ENCODE results near the gene PAPSS2.

The PAPSS2 gene

GRCh38 chr10:87671139-87671815, 11.6 kb downstream of the PAPSS2 start:
- DNase-seq: no peak

DNA sequence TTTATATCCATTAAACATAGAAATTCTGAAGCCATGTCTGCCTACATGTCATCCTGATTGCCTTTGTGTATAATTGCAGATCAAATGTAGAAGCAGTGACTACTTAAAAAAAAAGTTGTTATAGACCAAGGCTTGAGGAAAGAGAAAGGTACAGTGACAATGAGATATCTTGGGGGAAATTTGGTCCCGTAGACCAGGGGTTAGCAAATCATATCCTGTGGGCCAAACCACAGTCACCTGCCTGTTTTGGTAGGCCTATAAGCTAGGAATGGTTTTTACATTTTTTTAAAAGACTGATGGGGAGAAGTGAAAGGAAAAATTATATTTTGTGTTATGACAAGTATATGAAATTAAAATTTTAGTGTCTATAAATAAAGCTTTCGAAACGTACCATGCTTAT, 12.9 kb downstream of the PAPSS2 start:
- DNase-seq: no peak

GRCh38 chr10:87674943-87675342, 15.3 kb downstream of the PAPSS2 start:
- no peak for DNase-seq

GRCh38 chr10:87675396-87676376, 16.0 kb downstream of the PAPSS2 start:
- no peak for DNase-seq

DNA sequence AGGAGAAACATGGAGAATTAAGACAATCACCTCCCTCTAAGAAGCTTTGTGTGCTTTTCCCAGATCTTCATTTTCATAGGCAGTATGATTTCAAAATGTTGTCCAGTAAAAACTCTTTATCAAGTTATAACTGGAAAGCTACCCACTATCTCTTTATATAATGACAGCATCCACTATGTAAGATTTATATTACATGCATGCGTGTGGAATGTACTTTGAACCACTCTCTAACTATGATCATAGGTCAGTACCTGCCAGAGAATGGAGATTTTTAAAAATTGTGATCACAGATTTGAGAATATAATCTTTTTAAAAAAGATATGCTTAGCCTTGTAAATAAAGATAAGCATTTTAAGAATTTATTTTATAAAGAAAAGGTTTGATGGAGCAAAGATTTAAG, 17.9 kb downstream of the PAPSS2 start:
- no peak for DNase-seq

DNA sequence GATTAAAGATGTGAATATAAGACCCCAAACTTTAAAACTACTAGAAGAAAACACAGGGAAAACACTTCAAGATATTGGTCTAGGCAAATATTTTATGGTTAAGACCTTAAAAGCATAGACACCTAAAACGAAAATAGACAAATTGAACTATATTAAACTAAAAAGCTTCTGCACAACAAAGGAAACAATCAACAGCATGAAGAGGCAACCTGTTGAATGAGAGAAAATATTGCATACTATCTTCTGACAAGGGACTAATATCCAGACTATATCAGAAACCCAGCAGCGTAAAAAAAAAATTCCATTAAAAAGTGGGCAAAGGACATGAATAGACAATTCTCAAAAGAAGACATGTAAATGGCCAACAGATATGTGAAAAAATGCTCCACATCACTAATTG, 18.6 kb downstream of the PAPSS2 start:
- no peak for DNase-seq

GRCh38 chr10:87683356-87683755, 23.7 kb downstream of the PAPSS2 start:
- no peak for DNase-seq

- DNase-seq: no peak
Observed at GRCh38 chr10:87684001-87684638, 24.4 kb downstream of the PAPSS2 start.

DNA sequence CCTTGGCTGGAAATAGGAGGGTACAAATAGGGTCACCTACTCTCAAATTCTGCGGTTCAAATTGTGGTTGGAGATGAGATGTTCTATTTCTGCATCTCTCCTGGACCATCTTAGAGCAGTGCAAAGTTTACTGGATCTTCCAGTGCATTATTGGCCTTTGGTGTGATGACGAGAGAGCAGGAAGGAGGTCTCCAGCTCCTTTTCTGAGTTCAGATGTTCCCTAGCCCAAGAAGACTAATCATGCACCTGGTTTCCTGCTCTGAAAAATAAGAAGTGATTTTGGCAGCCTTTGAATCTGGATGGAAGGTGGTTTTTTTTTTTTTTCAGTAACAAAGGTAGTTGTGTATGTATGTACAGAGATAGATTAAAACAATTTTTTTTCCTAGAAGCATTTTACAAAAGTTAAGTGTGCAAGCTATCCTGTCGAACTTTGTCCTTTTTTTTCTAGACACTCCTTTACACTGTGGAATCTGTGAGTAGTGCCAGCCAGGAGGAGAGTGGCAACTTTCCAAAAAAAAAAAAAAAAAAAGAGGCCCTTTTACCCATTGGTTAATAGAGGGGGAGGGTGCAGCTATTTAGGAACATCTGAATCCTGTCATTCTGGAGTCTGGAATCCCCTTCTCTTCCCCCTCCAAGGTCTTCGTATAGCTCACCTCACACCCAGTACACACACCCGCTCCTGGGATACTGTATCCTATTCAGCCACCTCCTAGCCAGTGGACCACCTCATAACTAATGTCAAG, 26.3 kb downstream of the PAPSS2 start:
- DNase-seq: no peak

DNA sequence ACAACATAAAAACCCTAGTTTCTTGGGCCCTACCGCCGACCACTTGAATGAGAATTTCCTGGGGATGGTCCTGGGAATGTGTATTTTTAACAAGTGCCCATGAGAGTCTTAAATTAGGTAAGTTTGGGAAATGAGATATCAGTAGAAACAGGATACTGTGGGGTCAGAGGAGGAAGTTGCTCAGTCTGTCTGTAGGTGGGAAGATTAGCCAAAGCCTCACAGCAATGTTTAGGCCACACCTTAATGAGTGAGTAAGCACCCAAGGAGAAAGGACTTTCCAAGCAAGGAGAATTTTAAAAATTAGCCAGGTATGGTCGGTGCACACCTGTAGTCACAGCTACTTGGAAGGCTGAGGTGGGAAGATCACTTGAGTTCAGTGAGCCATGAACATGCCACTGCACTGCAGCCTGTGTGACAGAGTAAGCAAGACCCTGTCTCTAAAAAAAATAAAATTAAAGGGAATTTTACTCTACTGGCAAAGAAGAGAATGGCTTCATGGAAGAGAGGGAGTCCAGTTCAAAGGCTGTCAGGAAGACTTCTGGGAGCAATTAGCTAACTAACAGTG, 31.9 kb downstream of the PAPSS2 start:
- no peak for DNase-seq

- DNase-seq: no peak
Observed at GRCh38 chr10:87692956-87693484, 33.3 kb downstream of the PAPSS2 start.

- no peak for DNase-seq
Observed at GRCh38 chr10:87694011-87694794, 34.5 kb downstream of the PAPSS2 start.

DNA sequence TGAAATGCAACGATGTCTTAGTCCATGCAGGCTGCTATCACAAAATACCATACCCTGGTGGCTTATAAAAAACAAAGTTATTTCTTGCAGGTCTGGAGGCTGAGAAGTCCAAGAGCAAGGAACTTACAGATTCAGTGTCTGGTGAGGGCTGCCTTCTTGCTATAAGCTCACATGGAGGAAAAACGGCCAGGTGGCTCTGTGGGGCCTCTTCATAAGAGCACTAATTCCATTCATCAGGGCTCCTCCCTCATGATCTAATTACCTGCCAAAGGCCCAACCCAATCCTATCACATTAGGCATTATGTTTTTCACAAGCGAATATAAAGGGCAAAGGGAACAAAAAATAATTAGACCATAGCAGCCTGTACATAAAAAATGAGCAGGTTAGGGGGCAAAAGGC, 35.4 kb downstream of the PAPSS2 start:
- DNase-seq: no peak

- no peak for DNase-seq
Observed at GRCh38 chr10:87696922-87697745, 37.5 kb downstream of the PAPSS2 start.

DNA sequence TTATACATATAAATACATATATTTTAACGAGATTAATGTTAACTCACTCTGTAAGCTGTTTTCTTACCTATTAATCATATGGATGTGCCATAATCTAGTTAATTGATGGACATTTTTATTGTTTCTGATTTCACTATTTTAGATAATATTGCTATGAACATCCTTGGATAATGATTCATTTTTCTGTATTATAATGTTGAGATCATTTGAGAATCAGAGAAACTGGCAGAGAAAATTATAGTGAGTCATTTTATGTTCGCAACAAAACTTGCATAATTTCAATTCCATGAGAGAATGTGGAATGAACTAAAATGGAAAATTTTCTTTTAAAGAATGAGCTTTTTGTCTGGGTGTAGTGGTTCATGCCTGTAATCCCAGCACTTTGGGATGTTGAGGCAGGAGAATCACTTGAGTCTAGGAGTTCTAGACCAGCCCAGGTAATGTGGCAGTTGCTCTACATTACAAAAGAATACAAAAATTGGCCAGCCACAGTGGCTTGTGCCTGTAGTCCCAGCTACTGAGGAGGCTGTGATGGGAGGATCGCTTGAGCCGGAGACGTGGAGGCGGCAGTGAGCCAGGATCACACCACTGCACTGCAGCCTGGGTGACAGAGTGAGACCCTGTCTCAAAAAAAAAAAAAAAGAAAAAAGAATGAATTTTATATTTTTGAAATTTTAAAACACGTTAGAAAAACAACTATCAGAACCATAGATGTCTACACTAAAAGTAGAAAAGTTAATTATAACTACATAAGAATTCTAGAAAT, 40.5 kb downstream of the PAPSS2 start:
- no peak for DNase-seq

DNA sequence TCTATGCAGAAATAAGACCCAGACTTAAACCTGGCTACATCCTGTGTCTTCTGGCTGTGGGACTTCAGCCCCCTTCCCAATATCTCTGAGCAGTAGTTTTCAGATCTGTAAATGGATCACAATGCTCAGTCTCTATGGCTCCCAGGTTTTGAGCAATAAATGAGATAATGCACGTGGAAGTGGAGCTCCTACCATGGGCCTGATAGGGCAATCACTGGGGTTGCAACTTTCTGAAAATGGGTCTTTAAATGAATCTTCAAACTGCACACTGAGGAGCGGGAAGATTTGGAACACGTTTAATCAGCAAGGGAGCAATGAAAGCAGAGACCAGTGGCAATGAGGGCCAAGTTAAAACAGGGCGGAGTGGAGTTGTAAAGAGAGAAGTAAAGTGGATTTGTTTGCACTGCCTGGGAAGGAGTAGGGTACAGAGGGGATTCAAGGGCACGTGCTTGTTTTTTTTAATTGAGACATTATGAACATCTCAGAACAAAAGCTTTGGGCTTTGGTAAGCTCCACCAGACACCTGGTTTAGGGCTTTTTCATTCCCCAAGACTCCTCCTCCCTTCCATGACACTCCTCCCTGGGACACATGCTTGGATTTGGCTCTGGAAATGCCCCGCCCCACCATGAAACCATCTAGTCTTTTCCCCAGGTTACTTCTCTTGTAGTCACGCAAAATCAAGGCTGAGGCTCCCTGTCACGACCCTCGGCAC, 42.7 kb downstream of the PAPSS2 start:
- no peak for DNase-seq

DNA sequence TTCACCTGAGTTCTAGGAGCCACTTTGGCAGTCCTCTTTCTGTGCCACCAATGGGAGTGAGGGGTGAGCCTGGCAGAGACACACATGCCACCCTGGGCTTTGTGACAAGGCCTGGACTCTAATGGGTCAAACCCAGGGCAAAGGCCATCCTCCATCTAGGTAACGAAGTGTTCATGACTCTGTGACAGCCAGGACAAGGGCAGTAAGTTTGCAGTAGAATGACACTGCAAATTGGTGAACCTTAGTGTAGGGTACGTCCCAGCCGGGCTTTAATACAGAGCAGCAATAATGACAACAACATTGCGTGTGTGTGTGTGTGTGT, 43.3 kb downstream of the PAPSS2 start:
- no peak for DNase-seq

DNA sequence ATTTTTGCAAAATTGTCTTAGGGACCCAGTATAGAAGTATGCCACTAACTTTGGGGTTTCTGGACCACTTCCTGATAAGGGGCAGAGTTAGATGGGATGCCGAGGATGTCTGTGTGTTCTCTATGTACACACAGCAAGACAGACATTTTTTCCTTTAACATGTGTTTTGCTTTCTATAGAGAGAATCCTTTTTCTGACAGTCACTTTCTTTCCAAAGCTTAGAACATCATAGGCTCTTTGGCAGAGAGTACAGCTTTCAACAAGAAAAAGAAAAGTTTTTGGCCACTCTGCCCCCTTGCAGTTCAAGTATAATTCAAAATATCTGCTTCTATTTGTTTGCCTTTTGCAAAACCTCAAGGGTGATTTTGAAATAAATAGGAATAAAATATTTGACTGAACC, 44.1 kb downstream of the PAPSS2 start:
- no peak for DNase-seq

- no peak for DNase-seq
Observed at GRCh38 chr10:87705339-87705738, 45.7 kb downstream of the PAPSS2 start.

Data from C1 segment of cervical spinal cord (tissue), 14 donors.